Kasumi-1 (cell line): ENCODE data around the gene NRG3.
A peak's percentile ranks its signal among the peaks of the same experiment; 100 is the strongest.

Source experiments
- DNase-seq, 2 experiments: peaks; one replicate each; lab custom pipeline; 2025; lab: John Stamatoyannopoulos, UW

NRG3 gene

GRCh38 chr10:82091413-82091812 lies 216.4 kb downstream of the NRG3 start:
- DNase-seq: no peak

GRCh38 chr10:82092111-82092510 lies 217.1 kb downstream of the NRG3 start:
- no peak for DNase-seq

- DNase-seq: no peak
Observed at GRCh38 chr10:82124713-82125112, 249.7 kb downstream of the NRG3 start.

GRCh38 chr10:82128527-82128926 lies 253.5 kb downstream of the NRG3 start:
- DNase-seq: no peak

GRCh38 chr10:82136103-82136502 lies 261.1 kb downstream of the NRG3 start:
- DNase-seq: no peak

- no peak for DNase-seq
Observed at GRCh38 chr10:82144153-82144552, 269.2 kb downstream of the NRG3 start.

GRCh38 chr10:82148764-82149163 lies 273.8 kb downstream of the NRG3 start:
- no peak for DNase-seq

- no peak for DNase-seq
Observed at GRCh38 chr10:82149674-82150073, 274.7 kb downstream of the NRG3 start.

GRCh38 chr10:82150123-82150900 lies 275.3 kb downstream of the NRG3 start:
- peak in 1 of 2 experiments; percentile 12 for DNase-seq

- DNase-seq: no peak
Observed at GRCh38 chr10:82160307-82160706, 285.3 kb downstream of the NRG3 start.

- DNase-seq: no peak
Observed at GRCh38 chr10:82161264-82161663, 286.3 kb downstream of the NRG3 start.

- DNase-seq: no peak
Observed at GRCh38 chr10:82162549-82163195, 287.7 kb downstream of the NRG3 start.

- no peak for DNase-seq
Observed at GRCh38 chr10:82171899-82172298, 296.9 kb downstream of the NRG3 start.

- no peak for DNase-seq
Observed at GRCh38 chr10:82176587-82176986, 301.6 kb downstream of the NRG3 start.

GRCh38 chr10:82190432-82191260 lies 315.7 kb downstream of the NRG3 start:
- no peak for DNase-seq

- DNase-seq: no peak
Observed at GRCh38 chr10:82191653-82192052, 316.7 kb downstream of the NRG3 start.

- DNase-seq: no peak
Observed at GRCh38 chr10:82192665-82193064, 317.7 kb downstream of the NRG3 start.

GRCh38 chr10:82194419-82194818 lies 319.4 kb downstream of the NRG3 start:
- DNase-seq: no peak

- no peak for DNase-seq
Observed at GRCh38 chr10:82206831-82207230, 331.8 kb downstream of the NRG3 start.

- no peak for DNase-seq
Observed at GRCh38 chr10:82208726-82209125, 333.7 kb downstream of the NRG3 start.

GRCh38 chr10:82210331-82210730 lies 335.3 kb downstream of the NRG3 start:
- DNase-seq: no peak

GRCh38 chr10:82211346-82211745 lies 336.4 kb downstream of the NRG3 start:
- no peak for DNase-seq

- no peak for DNase-seq
Observed at GRCh38 chr10:82212753-82213152, 337.8 kb downstream of the NRG3 start.
